ENCODE measurements around the gene ACOX1. TPM values are rescaled to one million over a fixed set of nuclear protein-coding genes. Genes with fewer than 3 reads are reported as not detected.

Gene ACOX1
- total and polyA plus RNA-seq, 2 experiments from 2014 or later = 36.0 to 93.6 TPM

- Histone ChIP-seq H3K4me2 (no peak overlapping the region), H3K4me1 (ENCODE audit: insufficient read depth) (peaks cover 8% of the 10 kb centered on the region), H3K27ac (no peak overlapping the region), H3K27me3 (no peaks in the 10 kb centered on the region), H2AFZ (no peak overlapping the region), H3K9me2 (replicated peaks; ENCODE audit: insufficient read depth) (no peaks in the 10 kb centered on the region), H3K9me3 (ENCODE audit: low read depth) (no peaks in the 10 kb centered on the region), H3K4me3 (no peak overlapping the region), H3K36me3 (replicated peaks; ENCODE audit: insufficient read depth, low read depth) (no peaks in the 10 kb centered on the region), H4K20me1 (ENCODE audit: insufficient read depth, poor library complexity, severe bottlenecking) (no peaks in the 10 kb centered on the region), H3K79me2 (no peaks in the 10 kb centered on the region)
- 95% methylated on average over 36 of the region's 36 CpGs for WGBS (ENCODE audit: low lambda C conversion rate, missing lambda C conversion rate)
- no peak for DNase-seq (ENCODE audit: low spot score)
- TF ChIP-seq EZH2phosphoT487 (IDR thresholded peaks at IDR 0.05; ENCODE audit: low read depth, severe bottlenecking, unreplicated experiment) (no peak), EZH2 (IDR thresholded peaks at IDR 0.05; ENCODE audit: borderline replicate concordance) (no peak)
- TF ChIP-seq, protein P1, sequence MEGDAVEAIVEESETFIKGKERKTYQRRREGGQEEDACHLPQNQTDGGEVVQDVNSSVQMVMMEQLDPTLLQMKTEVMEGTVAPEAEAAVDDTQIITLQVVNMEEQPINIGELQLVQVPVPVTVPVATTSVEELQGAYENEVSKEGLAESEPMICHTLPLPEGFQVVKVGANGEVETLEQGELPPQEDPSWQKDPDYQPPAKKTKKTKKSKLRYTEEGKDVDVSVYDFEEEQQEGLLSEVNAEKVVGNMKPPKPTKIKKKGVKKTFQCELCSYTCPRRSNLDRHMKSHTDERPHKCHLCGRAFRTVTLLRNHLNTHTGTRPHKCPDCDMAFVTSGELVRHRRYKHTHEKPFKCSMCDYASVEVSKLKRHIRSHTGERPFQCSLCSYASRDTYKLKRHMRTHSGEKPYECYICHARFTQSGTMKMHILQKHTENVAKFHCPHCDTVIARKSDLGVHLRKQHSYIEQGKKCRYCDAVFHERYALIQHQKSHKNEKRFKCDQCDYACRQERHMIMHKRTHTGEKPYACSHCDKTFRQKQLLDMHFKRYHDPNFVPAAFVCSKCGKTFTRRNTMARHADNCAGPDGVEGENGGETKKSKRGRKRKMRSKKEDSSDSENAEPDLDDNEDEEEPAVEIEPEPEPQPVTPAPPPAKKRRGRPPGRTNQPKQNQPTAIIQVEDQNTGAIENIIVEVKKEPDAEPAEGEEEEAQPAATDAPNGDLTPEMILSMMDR (IDR thresholded peaks at IDR 0.05; ENCODE audit: poor library complexity) = no peak
Observed at GRCh38 chr17:76008208-76008607, 29.2 kb upstream of the ACOX1 start.

GRCh38 chr17:76007850-76008165 is 28.8 kb upstream of the ACOX1 start:
- H3K79me2 ChIP-seq = no peaks in the 10 kb centered on the region
- no peaks in the 10 kb centered on the region for H3K27me3 ChIP-seq
- no peak for DNase-seq (ENCODE audit: low spot score)
- no peak overlapping the region for H2AFZ ChIP-seq
- no peaks in the 10 kb centered on the region for H3K9me2 ChIP-seq (replicated peaks; ENCODE audit: insufficient read depth)
- H4K20me1 ChIP-seq (ENCODE audit: insufficient read depth, poor library complexity, severe bottlenecking) = no peaks in the 10 kb centered on the region
- no peak overlapping the region for H3K4me3 ChIP-seq
- 88% methylated on average over 15 of the region's 16 CpGs for WGBS (ENCODE audit: low lambda C conversion rate, missing lambda C conversion rate)
- no peaks in the 10 kb centered on the region for H3K36me3 ChIP-seq (replicated peaks; ENCODE audit: insufficient read depth, low read depth)
- no peak overlapping the region for H3K4me2 ChIP-seq
- peaks cover 9% of the 10 kb centered on the region for H3K4me1 ChIP-seq (ENCODE audit: insufficient read depth)
- TF ChIP-seq EZH2 (IDR thresholded peaks at IDR 0.05; ENCODE audit: borderline replicate concordance) (no peak), EZH2phosphoT487 (IDR thresholded peaks at IDR 0.05; ENCODE audit: low read depth, severe bottlenecking, unreplicated experiment) (no peak)
- TF ChIP-seq, protein P1 (IDR thresholded peaks at IDR 0.05; ENCODE audit: poor library complexity) = no peak
- H3K27ac ChIP-seq = no peak overlapping the region
- H3K9me3 ChIP-seq (ENCODE audit: low read depth) = no peaks in the 10 kb centered on the region

DNA sequence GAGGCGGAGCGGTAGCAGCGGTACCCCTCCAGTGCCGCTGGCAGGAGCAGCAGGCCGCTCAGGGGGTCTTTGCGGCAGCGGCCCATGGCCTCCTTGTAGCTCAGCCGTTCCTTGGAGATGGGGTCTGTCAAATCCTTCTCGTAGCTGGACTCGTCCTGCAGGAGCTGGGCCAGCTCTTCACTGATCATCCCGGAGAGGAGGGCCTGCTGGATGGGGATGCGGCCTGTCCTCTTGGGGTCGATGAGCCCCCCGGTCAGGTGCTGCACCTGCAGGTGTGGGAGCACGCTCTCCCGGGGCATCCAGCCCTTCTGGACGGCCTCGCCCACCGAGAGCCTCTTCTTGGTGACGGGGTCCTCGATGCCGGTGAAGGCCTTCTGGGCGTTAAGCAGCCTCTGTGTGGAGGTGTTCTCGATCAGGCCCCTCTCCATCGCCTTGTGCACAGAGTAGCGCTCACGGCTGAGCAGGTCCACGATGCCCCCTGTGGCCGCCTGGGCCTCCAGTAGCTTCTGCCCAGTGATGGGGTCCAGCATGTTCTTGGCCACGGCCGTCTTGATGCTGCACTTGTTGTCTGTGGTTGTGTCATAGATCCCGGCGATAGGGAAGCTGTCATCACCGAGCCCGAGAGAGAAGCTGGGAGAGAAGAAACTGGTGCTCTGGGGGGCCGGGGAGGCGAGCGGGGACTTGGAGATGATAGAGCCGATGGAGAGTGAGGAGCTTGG is 28.3 kb upstream of the ACOX1 start:
- 95% methylated on average over 35 of the region's 39 CpGs for WGBS (ENCODE audit: low lambda C conversion rate, missing lambda C conversion rate)
- no peak overlapping the region for H3K4me2 ChIP-seq
- H3K36me3 ChIP-seq (replicated peaks; ENCODE audit: insufficient read depth, low read depth) = no peaks in the 10 kb centered on the region
- DNase-seq (ENCODE audit: low spot score) = no peak
- no peak for TF ChIP-seq EZH2phosphoT487 (IDR thresholded peaks at IDR 0.05; ENCODE audit: low read depth, severe bottlenecking, unreplicated experiment)
- no peak for TF ChIP-seq EZH2 (IDR thresholded peaks at IDR 0.05; ENCODE audit: borderline replicate concordance)
- TF ChIP-seq, protein P1 (IDR thresholded peaks at IDR 0.05; ENCODE audit: poor library complexity) = no peak
- no peak overlapping the region for H3K27ac ChIP-seq
- no peaks in the 10 kb centered on the region for H3K27me3 ChIP-seq
- no peak overlapping the region for H2AFZ ChIP-seq
- H3K4me1 ChIP-seq (ENCODE audit: insufficient read depth) = peaks cover 9% of the 10 kb centered on the region
- no peaks in the 10 kb centered on the region for H3K9me3 ChIP-seq (ENCODE audit: low read depth)
- no peaks in the 10 kb centered on the region for H4K20me1 ChIP-seq (ENCODE audit: insufficient read depth, poor library complexity, severe bottlenecking)
- no peaks in the 10 kb centered on the region for H3K79me2 ChIP-seq
- no peak overlapping the region for H3K4me3 ChIP-seq
- H3K9me2 ChIP-seq (replicated peaks; ENCODE audit: insufficient read depth) = no peaks in the 10 kb centered on the region

Data from hepatocyte (in vitro differentiated cells).